ENCODE data around the gene RAB3C.

Gene RAB3C

DNA sequence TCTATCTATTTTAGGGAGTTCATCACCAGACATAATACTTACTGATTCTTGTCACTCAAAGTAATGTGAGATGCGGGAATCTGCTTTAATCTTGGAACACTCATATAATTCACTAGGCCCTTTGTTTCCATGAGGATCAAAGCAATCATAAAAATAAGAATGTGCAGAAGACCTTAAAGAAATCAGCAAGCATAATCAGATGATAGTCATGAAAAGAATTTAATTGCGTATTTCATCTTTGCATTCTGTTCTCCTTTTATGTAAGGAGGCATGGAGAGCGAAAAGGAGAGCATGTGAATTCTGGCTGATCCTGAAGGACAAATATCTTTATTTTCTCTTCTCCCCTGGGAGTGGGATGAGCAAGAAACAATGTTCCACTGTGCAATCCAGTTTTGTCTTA is 128.0 kb downstream of the RAB3C start:
- H3K4me1 Mint-ChIP-seq = no peaks in the 10 kb centered on the region
- H3K4me3 Mint-ChIP-seq = no peak overlapping the region
- peaks cover 2% of the 10 kb centered on the region for H3K36me3 Mint-ChIP-seq
- no peaks in the 10 kb centered on the region for H3K27me3 Mint-ChIP-seq
- DNase-seq (ENCODE audit: low spot score in 2 of 2) (no peak), ATAC-seq (ENCODE audit: low read depth) (no peak)
- no peak overlapping the region for H3K27ac Mint-ChIP-seq
- peaks cover 5% of the 10 kb centered on the region for H3K9me3 Mint-ChIP-seq

- no peak overlapping the region for H3K27ac Mint-ChIP-seq
Measured at GRCh38 chr5:58711965-58712364, 129.1 kb downstream of the RAB3C start.

GRCh38 chr5:58714046-58714445 is 131.2 kb downstream of the RAB3C start:
- Mint-ChIP-seq H3K4me3 (no peak overlapping the region), H3K27me3 (peaks cover 1% of the 10 kb centered on the region), H3K36me3 (peaks cover 2% of the 10 kb centered on the region), H3K4me1 (peaks cover 2% of the 10 kb centered on the region), H3K9me3 (peaks cover 5% of the 10 kb centered on the region), H3K27ac (no peak overlapping the region)
- ATAC-seq (ENCODE audit: low read depth) = no peak
- DNase-seq (ENCODE audit: low spot score in 2 of 2) = no peak

More at GRCh38 chr5:58711965-58712364, 129.1 kb downstream of the RAB3C start:
- Mint-ChIP-seq H3K9me3 (peaks cover 5% of the 10 kb centered on the region), H3K4me1 (peaks cover 2% of the 10 kb centered on the region), H3K36me3 (peaks cover 2% of the 10 kb centered on the region), H3K27me3 (peaks cover 1% of the 10 kb centered on the region), H3K4me3 (no peak overlapping the region)
- DNase-seq (ENCODE audit: low spot score in 2 of 2) (no peak), ATAC-seq (ENCODE audit: low read depth) (no peak)

DNA sequence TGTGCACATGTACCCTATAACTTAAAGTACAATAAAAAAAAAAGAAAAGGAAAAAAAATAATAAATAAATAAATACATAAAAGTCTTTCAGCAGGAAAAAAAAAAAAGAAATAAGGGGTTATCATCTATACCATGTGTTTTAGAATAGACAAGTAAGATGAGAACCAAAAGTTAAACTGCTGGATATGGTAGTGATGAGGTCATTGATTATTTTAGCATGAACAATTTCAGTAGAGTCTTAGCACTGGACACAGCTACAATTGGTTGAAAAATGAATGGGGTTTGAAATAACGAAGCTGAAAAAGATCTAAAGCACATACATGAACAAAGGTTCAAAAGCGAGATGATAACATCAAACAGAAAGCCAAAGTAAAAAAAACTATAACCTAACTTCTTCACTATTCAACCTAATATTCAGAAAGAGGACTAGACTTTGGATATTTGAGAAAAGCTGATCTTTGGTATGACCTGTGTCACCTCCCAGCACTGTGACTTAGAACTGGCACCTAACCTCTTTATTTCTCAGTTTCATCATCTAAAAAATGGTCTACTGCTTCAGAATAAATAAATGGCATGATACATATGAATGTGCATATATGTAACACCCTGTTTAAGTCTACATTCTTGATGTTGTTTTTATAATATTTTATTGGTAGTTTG is 133.3 kb downstream of the RAB3C start:
- DNase-seq (ENCODE audit: low spot score in 2 of 2) = no peak
- H3K36me3 Mint-ChIP-seq = peaks cover 2% of the 10 kb centered on the region
- peaks cover 1% of the 10 kb centered on the region for H3K27me3 Mint-ChIP-seq

GRCh38 chr5:58716713-58717112 is 133.8 kb downstream of the RAB3C start:
- H3K27ac Mint-ChIP-seq = no peak overlapping the region
- peaks cover 1% of the 10 kb centered on the region for H3K27me3 Mint-ChIP-seq
- no peak overlapping the region for H3K4me3 Mint-ChIP-seq
- H3K4me1 Mint-ChIP-seq = peaks cover 2% of the 10 kb centered on the region
- peaks cover 5% of the 10 kb centered on the region for H3K9me3 Mint-ChIP-seq
- H3K36me3 Mint-ChIP-seq = peaks cover 2% of the 10 kb centered on the region
- no peak for DNase-seq (ENCODE audit: low spot score in 2 of 2)
- ATAC-seq (ENCODE audit: low read depth) = no peak

More for the DNA sequence above, 133.3 kb downstream of the RAB3C start:
- no peak for ATAC-seq (ENCODE audit: low read depth)
- no peak overlapping the region for H3K4me3 Mint-ChIP-seq
- H3K27ac Mint-ChIP-seq = no peak overlapping the region
- peaks cover 5% of the 10 kb centered on the region for H3K9me3 Mint-ChIP-seq
- peaks cover 2% of the 10 kb centered on the region for H3K4me1 Mint-ChIP-seq

- H3K27ac Mint-ChIP-seq = no peak overlapping the region
- H3K9me3 Mint-ChIP-seq = peaks cover 5% of the 10 kb centered on the region
- peaks cover 1% of the 10 kb centered on the region for H3K27me3 Mint-ChIP-seq
- H3K4me3 Mint-ChIP-seq = no peak overlapping the region
- H3K36me3 Mint-ChIP-seq = peaks cover 2% of the 10 kb centered on the region
- H3K4me1 Mint-ChIP-seq = peaks cover 2% of the 10 kb centered on the region
- ATAC-seq (ENCODE audit: low read depth) = no peak
- DNase-seq (ENCODE audit: low spot score in 2 of 2) = no peak
Measured at GRCh38 chr5:58717303-58718007, 134.6 kb downstream of the RAB3C start.

DNA sequence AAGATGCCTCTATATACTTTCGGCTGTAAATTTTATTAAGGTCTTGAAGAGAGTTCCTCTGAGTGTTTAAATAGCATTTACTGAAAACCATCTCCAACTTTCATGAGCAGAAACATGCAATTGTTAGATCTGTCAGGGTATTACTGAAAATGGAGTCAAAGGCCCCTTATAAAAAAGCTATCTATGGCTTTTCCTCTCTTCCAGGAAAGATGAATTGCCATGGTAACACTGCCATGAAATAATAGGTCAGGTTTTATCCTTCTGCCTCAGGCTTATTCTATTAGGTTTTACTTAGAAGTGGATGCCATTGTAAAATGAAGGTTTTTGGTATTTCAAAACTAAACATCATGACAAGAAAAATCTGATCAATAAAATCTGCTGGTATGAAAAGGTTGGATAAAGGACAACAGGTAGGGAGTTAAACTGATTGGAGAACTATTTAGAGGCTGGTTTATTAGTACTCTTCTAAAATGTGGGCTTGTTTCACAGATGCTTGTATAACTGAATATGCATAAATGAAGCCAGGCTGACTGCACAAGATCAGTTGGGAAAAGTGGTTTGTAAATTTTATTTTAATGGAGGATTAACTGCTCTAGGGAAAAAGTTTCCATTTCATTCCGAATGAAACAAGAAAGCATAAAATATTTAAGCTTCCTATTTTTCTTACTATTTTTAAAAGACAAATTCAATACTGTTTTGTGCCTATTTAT is 135.5 kb downstream of the RAB3C start:
- H3K4me3 Mint-ChIP-seq = no peak overlapping the region
- no peak overlapping the region for H3K27ac Mint-ChIP-seq
- peaks cover 2% of the 10 kb centered on the region for H3K36me3 Mint-ChIP-seq
- peaks cover 5% of the 10 kb centered on the region for H3K9me3 Mint-ChIP-seq
- DNase-seq (ENCODE audit: low spot score in 2 of 2) = no peak
- ATAC-seq (ENCODE audit: low read depth) = no peak
- H3K27me3 Mint-ChIP-seq = peaks cover 1% of the 10 kb centered on the region
- peaks cover 2% of the 10 kb centered on the region for H3K4me1 Mint-ChIP-seq

- no peak for DNase-seq (ENCODE audit: low spot score in 2 of 2)
- peaks cover 3% of the 10 kb centered on the region for H3K9me3 Mint-ChIP-seq
- H3K36me3 Mint-ChIP-seq = peaks cover 3% of the 10 kb centered on the region
- H3K27ac Mint-ChIP-seq = no peak overlapping the region
- H3K4me3 Mint-ChIP-seq = no peak overlapping the region
- no peak for ATAC-seq (ENCODE audit: low read depth)
- no peaks in the 10 kb centered on the region for H3K27me3 Mint-ChIP-seq
- no peaks in the 10 kb centered on the region for H3K4me1 Mint-ChIP-seq
Measured at GRCh38 chr5:58722160-58722559, 139.3 kb downstream of the RAB3C start.

DNA sequence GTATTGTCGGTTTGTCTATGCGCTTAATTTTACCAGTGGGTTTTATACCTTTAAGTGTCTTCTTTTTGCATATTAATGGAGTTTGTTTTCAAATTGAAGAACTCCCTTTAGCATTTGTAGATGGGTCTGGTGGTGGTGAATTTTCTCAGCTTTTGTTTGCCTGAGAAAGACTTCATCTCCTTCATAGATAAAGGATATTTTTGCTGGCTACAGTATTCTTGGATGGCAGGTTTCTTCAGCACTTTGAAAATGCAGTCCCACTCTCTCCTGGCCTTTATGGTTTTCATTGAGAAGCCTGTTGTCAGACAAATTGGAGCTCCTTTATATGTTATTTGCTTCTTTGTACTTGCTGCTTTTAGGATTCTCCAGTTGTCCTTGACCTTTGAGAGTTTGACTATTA is 142.1 kb downstream of the RAB3C start:
- Mint-ChIP-seq H3K27ac (no peak overlapping the region), H3K4me1 (no peaks in the 10 kb centered on the region), H3K4me3 (no peak overlapping the region), H3K27me3 (no peaks in the 10 kb centered on the region), H3K36me3 (peaks cover 5% of the 10 kb centered on the region), H3K9me3 (peaks cover 3% of the 10 kb centered on the region)
- DNase-seq (ENCODE audit: low spot score in 2 of 2) = no peak
- ATAC-seq (ENCODE audit: low read depth) = no peak

DNA sequence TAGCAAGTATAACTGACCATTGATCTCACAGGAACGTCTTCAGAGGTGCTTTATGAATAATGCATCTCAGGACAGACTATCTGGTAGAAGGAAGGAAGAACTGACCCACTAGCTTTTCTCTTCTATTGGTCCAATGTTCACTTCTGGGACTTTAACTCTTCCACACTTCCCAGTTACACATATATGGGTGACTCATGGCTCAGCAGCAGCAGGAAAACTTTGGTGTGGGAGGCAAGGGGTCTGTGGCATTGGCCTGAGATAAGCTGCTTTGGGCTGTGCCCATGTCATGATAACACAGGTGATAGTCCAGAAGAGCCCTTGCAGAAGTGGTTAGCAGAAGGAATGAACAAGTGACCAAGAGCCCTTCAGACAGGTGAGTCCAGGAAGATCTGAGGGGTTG is 148.8 kb downstream of the RAB3C start:
- no peak overlapping the region for H3K27ac Mint-ChIP-seq
- H3K4me3 Mint-ChIP-seq = no peak overlapping the region
- H3K4me1 Mint-ChIP-seq = no peaks in the 10 kb centered on the region
- H3K27me3 Mint-ChIP-seq = no peaks in the 10 kb centered on the region
- no peak for DNase-seq (ENCODE audit: low spot score in 2 of 2)
- H3K9me3 Mint-ChIP-seq = no peaks in the 10 kb centered on the region
- no peak for ATAC-seq (ENCODE audit: low read depth)
- peaks cover 1% of the 10 kb centered on the region for H3K36me3 Mint-ChIP-seq

GRCh38 chr5:58735637-58736036 is 152.8 kb downstream of the RAB3C start:
- H3K27ac Mint-ChIP-seq = no peak overlapping the region
- no peak for ATAC-seq (ENCODE audit: low read depth)
- no peaks in the 10 kb centered on the region for H3K4me1 Mint-ChIP-seq
- H3K4me3 Mint-ChIP-seq = no peak overlapping the region
- H3K27me3 Mint-ChIP-seq = no peaks in the 10 kb centered on the region
- no peak for DNase-seq (ENCODE audit: low spot score in 2 of 2)
- no peaks in the 10 kb centered on the region for H3K36me3 Mint-ChIP-seq
- H3K9me3 Mint-ChIP-seq = no peaks in the 10 kb centered on the region

- no peak overlapping the region for H3K4me3 Mint-ChIP-seq
Measured at GRCh38 chr5:58736214-58736613, 153.3 kb downstream of the RAB3C start.

GRCh38 chr5:58737671-58738070 is 154.8 kb downstream of the RAB3C start:
- H3K4me1 Mint-ChIP-seq = no peaks in the 10 kb centered on the region
- ATAC-seq (ENCODE audit: low read depth) (no peak), DNase-seq (ENCODE audit: low spot score in 2 of 2) (no peak)
- no peaks in the 10 kb centered on the region for H3K27me3 Mint-ChIP-seq
- H3K4me3 Mint-ChIP-seq = no peak overlapping the region
- no peak overlapping the region for H3K27ac Mint-ChIP-seq
- no peaks in the 10 kb centered on the region for H3K9me3 Mint-ChIP-seq
- H3K36me3 Mint-ChIP-seq = no peaks in the 10 kb centered on the region

More at GRCh38 chr5:58736214-58736613, 153.3 kb downstream of the RAB3C start:
- Mint-ChIP-seq H3K27me3 (no peaks in the 10 kb centered on the region), H3K9me3 (no peaks in the 10 kb centered on the region), H3K27ac (no peak overlapping the region), H3K36me3 (no peaks in the 10 kb centered on the region), H3K4me1 (no peaks in the 10 kb centered on the region)
- DNase-seq (ENCODE audit: low spot score in 2 of 2) = no peak
- ATAC-seq (ENCODE audit: low read depth) = no peak

DNA sequence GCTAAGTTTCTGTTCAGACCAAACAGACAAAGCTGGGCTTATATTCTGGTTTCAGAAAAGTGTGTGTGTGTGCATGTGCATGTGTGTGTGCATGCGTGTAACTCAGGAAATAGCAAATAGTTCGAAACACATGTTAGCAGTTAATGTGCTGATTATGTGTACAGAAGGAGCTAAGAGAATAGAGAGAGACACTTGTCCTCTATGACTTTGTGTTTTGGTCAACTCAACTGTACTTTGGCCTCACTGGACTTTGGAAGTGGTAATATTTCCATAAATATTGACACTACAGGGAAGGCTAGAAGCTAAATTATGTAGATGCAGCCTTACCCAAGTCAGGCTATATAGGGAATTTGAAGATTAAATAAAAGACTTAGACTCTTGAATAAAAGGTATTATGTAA is 155.5 kb downstream of the RAB3C start:
- DNase-seq (ENCODE audit: low spot score in 2 of 2) = no peak
- Mint-ChIP-seq H3K36me3 (no peaks in the 10 kb centered on the region), H3K27me3 (no peaks in the 10 kb centered on the region), H3K4me1 (no peaks in the 10 kb centered on the region), H3K27ac (no peak overlapping the region), H3K9me3 (no peaks in the 10 kb centered on the region), H3K4me3 (no peak overlapping the region)
- ATAC-seq (ENCODE audit: low read depth) = no peak

Data from memory B cell (primary cell).